IPS DF 6.9 (cell line): ENCODE data around the gene ASTN2.

Experiments used
- DNase-seq: peaks from one replicate; pipeline ENCODE4 v3.0.0-alpha.2; 2013; ENCODE audit warnings: low read depth, low spot score
- H3K27ac ChIP-seq: one replicate; pipeline ENCODE4 v1.5.1; 2013; ENCODE audit warnings: low read length, control low read depth
- H3K27me3 ChIP-seq: 2 replicates; pipeline ENCODE4 v1.6.1; 2013; ENCODE audit warnings: mild to moderate bottlenecking, low read length; ENCODE audit not compliant: control insufficient read depth, insufficient read depth
- H3K36me3 ChIP-seq: 2 replicates; pipeline ENCODE4 v1.6.1; 2013; ENCODE audit warnings: low read length; ENCODE audit not compliant: control insufficient read depth, insufficient read depth
- H3K4me1 ChIP-seq: 2 replicates; pipeline ENCODE4 v1.6.1; 2013; ENCODE audit warnings: low read length; ENCODE audit not compliant: control insufficient read depth, insufficient read depth
- H3K4me3 ChIP-seq: 2 replicates; pipeline ENCODE4 v1.5.1; 2013; ENCODE audit warnings: mild to moderate bottlenecking, low read length
- H3K9me3 ChIP-seq: 2 replicates; pipeline ENCODE4 v1.6.1; 2013; ENCODE audit warnings: low read length, inconsistent platforms; ENCODE audit not compliant: control insufficient read depth, insufficient read depth
- WGBS: extraction: QIAGEN DNeasy Blood & Tissue Kit; methylation state at CpG from one replicate; pipeline ENCODE4 v1.1.7; 2013; ENCODE audit warnings: mixed read lengths, missing lambda C conversion rate; ENCODE audit not compliant: insufficient read length, insufficient coverage; 5-methylcytosine and 5-hydroxymethylcytosine counted together

The ASTN2 gene

DNA sequence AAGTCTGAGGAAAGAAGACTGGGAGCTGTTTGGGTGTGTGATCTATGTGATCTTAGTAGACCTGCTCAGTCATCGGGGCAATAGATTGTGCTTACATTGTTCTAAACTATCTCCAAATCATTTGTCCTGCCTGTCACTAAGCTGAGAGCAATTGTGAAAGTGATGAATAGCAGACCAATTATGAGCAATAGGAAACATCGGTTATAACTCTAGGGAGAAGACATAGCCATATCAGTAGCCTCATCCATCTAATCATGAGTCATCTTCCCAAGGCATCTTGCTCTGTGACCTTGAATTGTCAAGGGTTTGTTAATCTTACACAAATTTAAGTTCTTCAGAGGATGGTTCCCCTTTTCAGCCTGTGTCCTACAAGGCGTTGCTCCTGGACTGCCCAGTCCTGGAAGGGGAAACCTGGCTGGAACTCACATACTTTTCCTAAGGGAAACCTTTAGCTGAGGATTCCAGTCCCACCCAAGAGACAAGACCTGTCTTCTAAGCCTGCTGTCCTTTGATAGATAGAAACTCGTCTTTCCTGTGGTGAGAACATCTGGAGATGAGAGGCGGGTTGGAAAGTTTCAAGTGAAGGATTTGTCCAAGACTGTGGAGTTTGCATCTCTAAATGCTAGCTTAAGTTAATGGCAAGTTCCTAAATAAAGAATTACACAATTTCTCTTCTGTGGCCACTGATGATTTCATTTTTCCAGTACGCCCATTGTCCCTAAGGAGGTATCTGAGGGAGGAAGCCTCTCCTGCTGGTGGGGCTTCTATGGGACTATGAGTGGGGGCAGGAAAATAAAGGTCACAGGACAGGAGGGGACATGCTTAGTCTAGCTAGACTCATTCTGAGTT, 781.6 kb downstream of the ASTN2 start:
- H3K9me3 ChIP-seq, result no peaks in the 10 kb centered on the region
- no peaks in the 10 kb centered on the region for H3K4me1 ChIP-seq
- H3K36me3 ChIP-seq, result no peaks in the 10 kb centered on the region
- no peaks in the 10 kb centered on the region for H3K27me3 ChIP-seq
- H3K27ac ChIP-seq, result no peak overlapping the region
- DNase-seq, result no peak
- H3K4me3 ChIP-seq, result no peak overlapping the region
- no CpG with 5 or more reads among the region's 6 CpGs for WGBS

DNA sequence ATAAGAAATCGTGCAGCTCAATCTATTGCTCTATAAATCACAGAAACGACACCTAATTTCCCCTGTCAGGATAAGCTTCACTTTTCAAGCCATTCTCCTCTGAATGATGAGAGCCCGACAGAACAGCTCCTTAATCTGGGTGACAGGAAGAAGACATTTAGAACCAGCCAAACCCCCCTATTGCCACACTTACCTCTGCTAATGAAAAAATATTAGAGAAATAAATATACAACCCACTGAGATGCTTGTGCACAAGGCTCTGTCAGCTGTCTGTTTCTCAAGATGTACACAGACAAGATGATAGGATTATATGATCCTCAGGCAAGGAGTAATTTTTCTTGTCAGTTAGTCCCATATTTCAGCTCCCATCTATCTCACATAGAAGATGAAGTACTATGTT, 785.2 kb downstream of the ASTN2 start:
- no peak for DNase-seq
- Histone ChIP-seq H3K36me3 (no peaks in the 10 kb centered on the region), H3K9me3 (no peaks in the 10 kb centered on the region), H3K27me3 (no peaks in the 10 kb centered on the region), H3K4me1 (peaks cover 3% of the 10 kb centered on the region; the same call in 1 of the 2 replicates), H3K4me3 (no peak overlapping the region), H3K27ac (no peak overlapping the region)
- WGBS, result no CpG with 5 or more reads among the region's 3 CpGs

DNA sequence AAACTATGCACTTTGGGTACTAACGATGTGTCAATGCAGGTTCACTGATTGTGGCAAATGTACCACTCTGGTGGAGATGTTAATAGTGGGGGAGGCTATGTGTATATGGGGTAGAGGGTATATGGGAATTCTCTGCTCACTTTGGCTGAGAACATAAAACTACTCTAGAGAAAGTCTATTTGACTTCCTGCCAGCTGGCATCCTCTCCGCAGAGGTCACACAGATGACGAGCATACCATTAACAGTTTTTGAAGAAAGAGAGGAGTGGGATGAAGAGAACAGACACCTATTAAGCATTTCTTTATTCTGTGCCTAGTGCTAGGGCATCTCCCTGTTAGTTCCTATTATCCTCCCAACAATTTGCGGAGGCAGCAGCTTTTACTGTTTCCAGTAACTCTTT, 786.1 kb downstream of the ASTN2 start:
- no peak for DNase-seq
- peaks cover 3% of the 10 kb centered on the region; the same call in 1 of the 2 replicates for H3K4me1 ChIP-seq
- no peaks in the 10 kb centered on the region for H3K36me3 ChIP-seq
- H3K27me3 ChIP-seq, result no peaks in the 10 kb centered on the region
- no peaks in the 10 kb centered on the region for H3K9me3 ChIP-seq
- WGBS, result no CpG with 5 or more reads among the region's 4 CpGs
- no peak overlapping the region for H3K27ac ChIP-seq
- no peak overlapping the region for H3K4me3 ChIP-seq

DNA sequence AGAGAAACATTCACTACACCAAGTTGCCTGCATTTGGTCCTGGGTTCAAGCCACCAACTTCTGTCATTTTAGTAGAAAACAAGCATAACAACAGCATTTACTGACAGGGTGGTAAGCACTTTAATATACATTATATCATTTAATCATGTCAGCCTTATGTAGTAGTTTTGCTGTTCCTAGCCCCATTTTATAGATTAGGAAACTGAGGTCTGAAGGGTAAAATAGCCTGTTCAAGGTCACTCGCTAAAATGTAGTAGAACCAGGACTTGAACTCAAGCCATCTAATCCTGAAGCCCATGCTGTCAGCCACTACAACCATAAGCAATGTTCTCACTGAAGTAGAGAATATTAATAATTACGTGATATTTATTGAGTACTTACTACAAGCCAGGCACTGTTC, 787.4 kb downstream of the ASTN2 start:
- H3K9me3 ChIP-seq, result no peaks in the 10 kb centered on the region
- peaks cover 3% of the 10 kb centered on the region; the same call in 1 of the 2 replicates for H3K4me1 ChIP-seq
- no peaks in the 10 kb centered on the region for H3K36me3 ChIP-seq
- WGBS, result no CpG with 5 or more reads among the region's 2 CpGs
- DNase-seq, result no peak
- H3K4me3 ChIP-seq, result no peak overlapping the region
- H3K27me3 ChIP-seq, result no peaks in the 10 kb centered on the region
- H3K27ac ChIP-seq, result no peak overlapping the region

DNA sequence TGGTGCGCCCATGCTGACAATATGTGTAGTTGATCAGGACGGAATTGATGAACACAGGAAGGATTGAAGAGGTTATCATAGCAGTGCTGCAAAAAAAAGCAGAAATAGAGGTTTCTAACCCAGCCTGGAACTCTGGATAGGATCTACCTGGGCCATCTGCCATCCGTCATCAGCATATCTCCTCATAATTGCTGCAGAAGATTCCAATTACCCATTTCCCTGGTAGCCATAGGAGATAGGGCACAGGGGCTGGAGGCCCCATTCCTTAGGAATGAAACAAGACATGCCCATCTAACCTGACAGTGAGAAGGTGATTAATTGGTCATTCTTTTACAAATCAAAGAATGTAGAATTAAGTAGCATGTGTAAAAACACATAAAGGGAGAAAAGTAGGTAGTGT, 788.1 kb downstream of the ASTN2 start:
- Histone ChIP-seq H3K36me3 (no peaks in the 10 kb centered on the region), H3K4me1 (peaks cover 3% of the 10 kb centered on the region; the same call in 1 of the 2 replicates), H3K27me3 (no peaks in the 10 kb centered on the region), H3K27ac (no peak overlapping the region), H3K9me3 (no peaks in the 10 kb centered on the region), H3K4me3 (no peak overlapping the region)
- WGBS, result no CpG with 5 or more reads among the region's 3 CpGs
- no peak for DNase-seq

DNA sequence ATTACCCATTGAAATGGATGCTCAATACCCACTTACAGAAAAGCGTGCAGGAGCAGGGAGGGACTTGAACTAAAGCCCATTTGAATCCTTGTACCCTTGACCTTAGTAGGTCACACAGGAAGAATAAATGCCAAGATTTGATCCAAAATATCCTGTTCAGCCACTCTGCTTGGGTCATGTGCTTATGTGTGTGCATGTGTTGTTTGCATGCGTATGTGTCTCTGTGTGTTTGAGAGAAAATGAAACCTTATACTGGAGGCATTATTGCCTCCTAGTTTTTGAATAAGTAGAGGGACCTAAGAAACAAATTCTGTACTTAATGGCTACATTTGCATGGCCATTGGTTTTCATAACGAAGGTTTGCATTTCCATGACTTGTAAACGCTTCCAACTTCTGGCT, 791.1 kb downstream of the ASTN2 start:
- H3K27me3 ChIP-seq, result no peaks in the 10 kb centered on the region
- no peak overlapping the region for H3K4me3 ChIP-seq
- peaks cover 3% of the 10 kb centered on the region; the same call in 1 of the 2 replicates for H3K4me1 ChIP-seq
- DNase-seq, result no peak
- H3K27ac ChIP-seq, result no peak overlapping the region
- H3K36me3 ChIP-seq, result 0 out of 2 replicates have a peak, but pooled peaks cover 4% of the 10 kb centered on the region
- WGBS, result no CpG with 5 or more reads among the region's 4 CpGs
- no peaks in the 10 kb centered on the region for H3K9me3 ChIP-seq

DNA sequence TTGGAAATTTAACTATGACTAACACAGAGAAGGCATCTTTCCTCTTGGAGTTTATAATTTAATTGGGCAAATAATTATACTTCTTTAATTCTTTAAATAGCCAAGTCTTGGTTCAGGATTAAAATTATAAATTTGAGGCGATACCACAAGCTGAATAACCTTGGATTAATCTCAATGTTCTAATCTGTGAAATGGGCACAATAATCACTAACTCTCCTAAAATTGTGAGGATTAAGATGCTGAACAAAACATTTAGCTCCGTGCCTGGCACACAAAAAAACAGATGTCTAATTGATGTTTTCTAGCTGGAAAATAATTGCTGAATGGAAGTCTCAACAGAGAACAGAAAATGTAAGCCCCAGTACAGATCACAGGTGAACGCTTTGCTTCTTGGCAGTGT, 797.5 kb downstream of the ASTN2 start:
- Histone ChIP-seq H3K27me3 (no peaks in the 10 kb centered on the region), H3K4me3 (no peak overlapping the region), H3K9me3 (no peaks in the 10 kb centered on the region), H3K4me1 (no peaks in the 10 kb centered on the region), H3K27ac (no peak overlapping the region), H3K36me3 (0 out of 2 replicates have a peak, but pooled peaks cover 4% of the 10 kb centered on the region)
- DNase-seq, result no peak
- WGBS, result no CpG with 5 or more reads among the region's 3 CpGs

DNA sequence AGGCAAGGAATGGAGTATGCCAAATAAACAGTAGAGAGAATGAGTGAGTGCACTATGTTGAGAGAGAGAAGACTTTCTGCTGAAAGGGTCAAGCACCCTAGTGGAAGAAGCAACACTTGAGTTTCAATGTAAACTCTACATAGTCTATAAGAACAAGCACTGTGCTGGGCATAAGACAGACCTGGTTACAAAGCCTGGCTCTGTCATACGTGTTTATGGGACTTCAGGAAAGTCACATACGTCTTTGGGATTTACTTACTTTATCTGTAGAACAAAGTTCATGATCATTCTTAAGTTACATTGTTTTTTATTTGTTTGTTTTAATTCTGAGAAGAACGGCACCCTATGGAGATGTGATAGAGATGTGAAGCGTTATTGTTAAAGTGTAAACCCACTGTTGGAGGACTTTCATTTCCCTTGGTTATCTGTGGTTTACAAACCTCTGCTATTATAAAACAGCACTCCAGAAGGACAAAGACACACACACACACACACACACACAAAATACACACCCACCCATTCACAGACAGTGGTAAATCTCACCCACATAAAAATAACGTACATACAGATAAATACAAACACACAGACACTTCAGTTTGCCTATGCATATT, 798.4 kb downstream of the ASTN2 start:
- WGBS, result 100% methylated on average over 1 of the region's 5 CpGs
- Histone ChIP-seq H3K36me3 (0 out of 2 replicates have a peak, but pooled peaks cover 4% of the 10 kb centered on the region), H3K9me3 (no peaks in the 10 kb centered on the region), H3K27ac (no peak overlapping the region), H3K4me1 (no peaks in the 10 kb centered on the region), H3K4me3 (no peak overlapping the region), H3K27me3 (no peaks in the 10 kb centered on the region)
- DNase-seq, result no peak

DNA sequence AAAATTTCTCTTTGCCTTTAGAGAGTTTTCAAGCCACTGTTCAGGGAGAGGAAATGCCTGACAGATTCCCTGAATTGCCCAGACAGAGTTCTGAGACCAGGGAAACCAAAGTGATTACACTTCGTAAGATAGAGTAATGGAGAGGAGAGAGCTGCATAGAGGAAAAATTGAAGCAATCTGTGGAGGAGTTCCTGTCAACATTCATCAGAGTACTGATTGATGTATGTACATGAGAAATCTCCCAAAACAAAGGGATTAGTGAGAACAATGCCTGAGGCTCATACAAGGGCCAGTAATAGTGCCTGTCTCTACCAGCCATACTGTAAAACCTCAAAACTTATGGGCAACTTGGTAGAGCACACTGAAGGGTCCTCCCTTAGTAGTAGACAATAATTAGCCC, 806.8 kb downstream of the ASTN2 start:
- DNase-seq, result no peak
- H3K36me3 ChIP-seq, result no peaks in the 10 kb centered on the region
- H3K4me1 ChIP-seq, result peaks cover 1% of the 10 kb centered on the region; the same call in 1 of the 2 replicates
- no peaks in the 10 kb centered on the region for H3K9me3 ChIP-seq
- no CpG with 5 or more reads among the region's 1 CpG for WGBS
- H3K27ac ChIP-seq, result no peak overlapping the region
- no peaks in the 10 kb centered on the region for H3K27me3 ChIP-seq
- no peak overlapping the region for H3K4me3 ChIP-seq

DNA sequence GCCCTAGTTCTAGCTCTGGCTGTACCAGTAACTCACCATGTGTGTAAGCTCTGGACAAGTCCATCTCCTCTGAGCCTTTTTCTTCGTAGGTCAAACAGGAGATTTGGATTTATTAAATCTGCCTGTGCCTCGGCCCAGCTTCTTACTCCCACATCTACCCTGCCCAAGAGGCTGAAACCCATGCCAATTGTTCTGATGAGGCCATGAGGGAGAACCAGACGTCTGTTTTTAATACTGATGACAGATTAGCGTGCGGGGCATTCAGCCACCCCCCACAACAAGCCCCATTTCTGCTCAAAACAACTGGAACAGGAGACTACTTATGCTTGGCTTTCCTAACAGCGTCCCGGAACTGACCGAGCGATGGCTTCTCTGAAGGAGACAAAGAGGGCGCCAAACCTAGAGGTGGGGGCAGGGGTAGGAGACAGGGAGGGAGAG, 808.9 kb downstream of the ASTN2 start:
- DNase-seq, result no peak
- H3K27ac ChIP-seq, result no peak overlapping the region
- H3K27me3 ChIP-seq, result no peaks in the 10 kb centered on the region
- no CpG with 5 or more reads among the region's 10 CpGs for WGBS
- no peaks in the 10 kb centered on the region for H3K36me3 ChIP-seq
- H3K9me3 ChIP-seq, result no peaks in the 10 kb centered on the region
- H3K4me1 ChIP-seq, result peaks cover 1% of the 10 kb centered on the region; the same call in 1 of the 2 replicates
- H3K4me3 ChIP-seq, result no peak overlapping the region
